Skeletal muscle tissue (tissue), 4 donors: ENCODE data around the gene FGF8. TPM values are rescaled to one million over a fixed set of nuclear protein-coding genes. Genes with fewer than 3 reads are reported as not detected.
"Not testable (repeated sequence)": the region's sequence is repeated elsewhere in the genome, so short reads cannot be mapped to it uniquely, and the experiment has no call there.

Source experiments
- H3K27ac ChIP-seq: one replicate; pipeline ENCODE4 v1.7.0; 2013; ENCODE audit warnings: mild to moderate bottlenecking, low read depth, low read length, inconsistent platforms
- H3K27me3 ChIP-seq, 3 donors: one replicate each; pipeline ENCODE4 v1.7.0; 2013; ENCODE audit warnings: low read length in 3 of 3; ENCODE audit not compliant: control insufficient read depth in 3 of 3, insufficient read depth in 3 of 3
- H3K36me3 ChIP-seq, 3 donors: one replicate each; pipeline ENCODE4 v1.7.0; 2013; ENCODE audit warnings: low read length in 3 of 3; ENCODE audit not compliant: control insufficient read depth in 3 of 3, insufficient read depth in 3 of 3
- H3K4me1 ChIP-seq, 3 donors: one replicate each; pipeline ENCODE4 v1.7.0; 2013; ENCODE audit warnings: low read length in 3 of 3, mild to moderate bottlenecking in 3 of 3; ENCODE audit not compliant: control insufficient read depth in 3 of 3, insufficient read depth in 3 of 3
- H3K4me3 ChIP-seq, 3 donors: one replicate each; pipeline ENCODE4 v1.7.0; 2013; ENCODE audit warnings: low read length in 3 of 3
- H3K9ac ChIP-seq, 3 donors: one replicate each; pipeline ENCODE4 v1.7.0; 2013; ENCODE audit warnings: low read length in 3 of 3, mild to moderate bottlenecking in 3 of 3, moderate library complexity in 2 of 3, low read depth in 1 of 3
- H3K9me3 ChIP-seq, 3 donors: one replicate each; pipeline ENCODE4 v1.7.0; 2013; ENCODE audit warnings: low read length in 3 of 3; ENCODE audit not compliant: control insufficient read depth in 3 of 3
- total RNA-seq: library from RNA; depleted of rRNA; stranded (reverse); fragments of >200 nt; gene quantifications from one replicate; pipeline ENCODE4 v1.2.3, GENCODE V29; 2014
- donor health status: Osteomylitis.

The FGF8 gene
- total RNA-seq, 1 donor from 2014 or later, result 0.52 TPM

DNA sequence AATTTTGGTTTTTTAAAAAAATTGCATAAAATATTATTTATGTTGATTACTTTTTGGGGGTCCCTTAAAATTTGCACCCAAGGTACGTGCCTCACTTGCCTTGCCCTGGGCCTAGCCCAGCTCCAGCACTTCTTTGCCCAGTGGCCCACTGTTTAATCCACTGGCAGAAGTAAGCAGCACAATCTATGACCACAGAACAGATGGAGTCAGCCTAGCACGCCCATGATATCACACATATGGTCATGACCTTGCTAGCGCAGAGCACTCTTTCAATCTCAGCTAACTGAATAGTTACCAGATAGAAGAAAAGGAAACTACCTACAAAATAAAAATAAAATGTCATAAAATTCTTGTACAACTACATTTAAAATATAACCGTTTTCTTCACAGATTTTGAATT is 36.7 kb upstream of the FGF8 start:
- Histone ChIP-seq H3K4me1 (peaks cover 10 to 26% (median 12%) of the 10 kb centered on the region in 3 donors), H3K36me3 (peaks cover 15 to 26% (median 17%) of the 10 kb centered on the region in 3 donors), H3K27ac (no peak overlapping the region), H3K27me3 (no peaks in the 10 kb centered on the region), H3K9me3 (no peaks in the 10 kb centered on the region), H3K9ac (no peak overlapping the region), H3K4me3 (no peak overlapping the region)

DNA sequence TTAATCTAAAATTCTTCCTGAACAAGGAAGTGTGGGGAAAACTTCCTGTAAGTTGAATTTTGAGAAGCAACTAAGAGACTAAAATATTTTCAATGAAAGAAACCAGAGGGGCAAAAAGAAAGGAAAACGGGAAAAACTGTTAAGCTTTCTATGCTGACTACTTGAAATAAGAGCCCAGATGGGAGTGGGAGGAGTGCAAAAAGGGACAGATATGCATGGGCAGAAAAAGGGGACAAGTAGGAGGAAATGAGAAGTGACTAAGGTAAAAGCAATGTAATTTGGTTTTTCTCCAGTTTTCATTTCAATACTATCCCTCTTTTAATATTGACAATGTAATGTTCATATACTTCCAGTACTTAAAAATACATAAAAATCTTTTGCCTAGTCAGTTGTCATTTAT is 31.2 kb upstream of the FGF8 start:
- Histone ChIP-seq H3K4me3 (no peak overlapping the region), H3K4me1 (peaks cover 0 to 4% (median 0%) of the 10 kb centered on the region in 3 donors), H3K27ac (no peak overlapping the region), H3K27me3 (no peaks in the 10 kb centered on the region), H3K36me3 (peaks cover 33 to 67% (median 52%) of the 10 kb centered on the region in 3 donors), H3K9me3 (no peaks in the 10 kb centered on the region), H3K9ac (no peak overlapping the region)

DNA sequence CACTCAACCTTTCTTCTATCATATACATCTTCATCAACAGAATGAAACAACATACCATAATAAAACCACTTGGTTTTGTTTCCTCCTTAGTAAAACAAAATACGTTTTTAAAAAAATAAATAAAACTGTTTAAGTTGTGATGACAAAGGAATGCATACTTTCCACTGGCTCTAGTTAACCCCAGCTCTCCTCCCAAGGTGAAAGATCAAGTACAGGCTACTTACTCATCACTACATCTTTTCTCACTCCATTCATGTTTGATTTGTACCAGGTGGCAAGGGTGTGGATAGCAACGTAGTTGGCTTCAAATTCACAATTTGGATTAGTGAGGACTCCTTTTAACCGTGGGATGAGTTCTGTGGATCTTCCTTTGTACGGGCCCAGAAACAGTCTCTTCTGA is 27.6 kb upstream of the FGF8 start:
- Histone ChIP-seq H3K9me3 (no peaks in the 10 kb centered on the region), H3K4me3 (no peak overlapping the region), H3K27me3 (no peaks in the 10 kb centered on the region), H3K4me1 (no peaks in the 10 kb centered on the region), H3K27ac (no peak overlapping the region), H3K9ac (no peak overlapping the region), H3K36me3 (peaks cover 39 to 81% (median 66%) of the 10 kb centered on the region in 3 donors)

DNA sequence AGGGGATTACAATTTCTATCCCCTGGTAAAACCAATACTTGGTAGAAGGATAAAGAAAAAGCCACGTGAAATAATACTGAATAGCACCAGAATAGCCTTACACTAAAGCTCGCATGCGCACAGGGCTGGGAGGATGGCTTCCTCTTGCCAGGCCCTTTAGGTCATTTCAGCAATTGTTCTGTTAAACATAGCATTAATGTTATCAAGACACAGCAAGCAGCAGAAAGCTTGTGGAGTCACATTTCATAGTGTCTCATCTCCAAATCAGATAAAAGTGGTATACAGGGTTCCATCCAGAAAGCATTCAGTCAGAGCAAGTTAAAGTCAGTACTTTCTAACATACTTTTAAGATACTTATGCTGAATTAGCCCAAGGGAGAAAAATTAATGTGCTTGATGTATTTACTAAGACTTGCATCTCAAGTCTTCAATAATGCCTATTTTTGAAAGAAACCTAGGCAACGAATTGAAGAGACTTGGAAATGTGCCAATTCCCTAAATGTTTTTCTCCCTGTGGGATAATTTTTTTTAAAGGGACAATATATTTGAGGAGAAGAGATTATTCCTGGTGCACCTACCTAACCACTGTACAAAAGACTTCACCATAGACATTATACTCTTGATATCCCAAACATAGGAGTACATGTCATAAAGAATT is 21.6 kb upstream of the FGF8 start:
- Histone ChIP-seq H3K36me3 (peaks cover 48 to 73% (median 66%) of the 10 kb centered on the region in 3 donors), H3K4me1 (no peaks in the 10 kb centered on the region), H3K27ac (no peak overlapping the region), H3K9ac (no peak overlapping the region), H3K27me3 (no peaks in the 10 kb centered on the region), H3K9me3 (no peaks in the 10 kb centered on the region), H3K4me3 (no peak overlapping the region)

DNA sequence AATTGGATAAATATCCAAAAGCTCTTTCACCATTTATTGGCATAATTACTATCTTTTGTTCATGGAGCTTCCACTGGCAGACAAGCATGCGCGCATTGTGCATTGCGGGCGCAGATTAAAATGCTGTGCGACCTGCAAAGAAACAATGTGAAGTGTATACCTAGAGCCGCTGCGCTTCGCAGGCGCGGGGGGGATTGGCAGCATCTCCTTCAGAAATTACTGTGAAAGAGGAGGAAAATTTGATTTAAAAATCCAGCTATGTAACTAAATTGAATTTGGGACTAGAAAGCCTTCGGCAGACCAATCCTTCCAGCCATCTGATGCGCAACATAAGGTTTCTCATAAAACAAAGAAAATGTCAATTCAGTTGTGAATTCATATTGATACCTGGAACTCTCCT is 17.6 kb upstream of the FGF8 start:
- Histone ChIP-seq H3K4me3 (no peak overlapping the region), H3K9me3 (no peaks in the 10 kb centered on the region), H3K27me3 (no peaks in the 10 kb centered on the region), H3K9ac (no peak overlapping the region), H3K36me3 (peaks cover 37 to 66% (median 59%) of the 10 kb centered on the region in 3 donors), H3K27ac (no peak overlapping the region), H3K4me1 (no peaks in the 10 kb centered on the region)

DNA sequence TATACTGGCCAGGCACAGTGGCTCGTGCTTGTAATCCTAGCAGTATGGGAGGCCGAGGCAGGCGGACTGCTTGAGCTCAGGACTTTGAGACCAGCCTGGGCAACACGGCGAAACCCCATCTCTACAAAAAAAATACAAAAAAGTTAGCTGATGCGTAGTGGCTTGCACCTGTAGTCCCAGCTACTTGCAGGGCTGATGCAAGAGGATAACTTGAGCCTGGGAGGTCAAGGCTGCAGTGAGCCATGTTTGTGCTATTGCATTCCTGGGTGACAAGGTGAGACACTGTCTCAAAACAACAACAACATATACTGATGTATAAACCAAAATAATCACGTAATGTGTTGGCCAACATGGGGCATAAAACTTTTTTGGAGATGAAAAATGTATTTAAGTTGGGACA is 13.8 kb upstream of the FGF8 start:
- no peak overlapping the region for H3K9ac ChIP-seq
- H3K27me3 ChIP-seq, result no peaks in the 10 kb centered on the region
- H3K4me1 ChIP-seq, result peaks cover 0 to 2% (median 0%) of the 10 kb centered on the region in 3 donors
- no peaks in the 10 kb centered on the region for H3K9me3 ChIP-seq
- peaks cover 26 to 65% (median 59%) of the 10 kb centered on the region in 3 donors for H3K36me3 ChIP-seq
- H3K27ac ChIP-seq, result no peak overlapping the region
- no peak overlapping the region for H3K4me3 ChIP-seq

DNA sequence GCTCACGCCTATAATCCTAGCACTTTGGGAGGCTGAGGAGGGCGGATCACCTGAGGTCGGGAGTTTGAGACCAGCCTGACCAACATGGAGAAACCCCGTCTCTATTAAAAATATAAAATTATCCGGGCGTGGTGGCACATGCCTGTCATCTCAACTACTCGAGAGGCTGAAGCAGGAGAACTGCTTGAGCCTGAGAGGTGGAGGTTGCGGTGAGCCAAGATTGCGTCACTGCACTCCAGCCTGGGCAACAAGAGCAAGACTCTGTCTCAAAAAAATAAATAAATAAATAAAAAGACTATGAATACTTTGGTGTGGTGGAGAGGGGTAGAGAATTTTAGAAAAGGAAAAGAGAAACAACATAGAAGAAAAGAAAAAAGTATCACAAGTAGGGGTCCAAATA is 13.3 kb upstream of the FGF8 start:
- H3K4me1 ChIP-seq, H3K9me3 ChIP-seq, H3K27me3 ChIP-seq, H3K9ac ChIP-seq, H3K4me3 ChIP-seq, H3K27ac ChIP-seq: not testable (repeated sequence)
- peaks cover 26 to 69% (median 57%) of the 10 kb centered on the region in 3 donors for H3K36me3 ChIP-seq

DNA sequence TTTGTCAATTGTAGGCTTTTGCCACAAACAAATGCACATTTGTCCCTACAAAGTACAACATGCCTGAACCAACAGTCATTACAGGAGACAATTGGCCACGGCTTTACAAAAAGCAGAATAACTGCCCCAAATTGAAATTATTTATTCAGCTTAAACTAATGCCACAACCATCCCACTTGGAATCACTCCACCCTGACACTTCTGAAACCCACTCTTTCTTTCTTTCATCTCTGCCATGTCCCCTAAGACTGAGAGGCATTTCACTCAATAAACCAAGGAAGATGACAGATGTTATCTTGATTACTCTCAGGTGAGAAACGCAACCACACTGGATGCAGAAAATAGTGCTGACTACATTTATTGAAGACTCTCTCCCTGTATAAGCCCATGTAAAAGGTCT is 9.9 kb upstream of the FGF8 start:
- no peaks in the 10 kb centered on the region for H3K9me3 ChIP-seq
- H3K9ac ChIP-seq, result peak overlapping the region in 1 of 3 donors; percentile 3
- H3K36me3 ChIP-seq, result peaks cover 14 to 49% (median 43%) of the 10 kb centered on the region in 3 donors
- H3K4me3 ChIP-seq, result no peak overlapping the region
- no peaks in the 10 kb centered on the region for H3K27me3 ChIP-seq
- peaks cover 16 to 26% (median 21%) of the 10 kb centered on the region in 3 donors for H3K4me1 ChIP-seq
- H3K27ac ChIP-seq, result no peak overlapping the region

DNA sequence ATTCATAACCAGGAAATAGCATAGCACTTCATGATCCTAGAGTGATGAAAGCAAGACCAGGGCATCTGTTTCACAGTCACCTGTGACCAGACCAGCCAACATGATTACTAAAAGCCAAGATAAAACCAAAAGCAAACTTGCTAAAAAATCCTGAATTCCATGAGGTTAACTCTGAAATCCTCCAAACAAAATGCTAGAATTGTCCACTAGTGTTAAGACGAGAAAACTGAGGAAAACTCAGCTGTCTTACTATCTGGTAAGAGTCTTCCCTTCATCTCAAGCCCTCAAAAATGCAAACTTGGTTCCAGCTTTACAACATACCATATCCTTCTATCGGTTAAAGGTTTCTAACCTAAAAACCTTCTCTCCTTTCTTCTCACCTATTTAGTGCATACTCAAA is 8.6 kb upstream of the FGF8 start:
- peaks cover 2% of the 10 kb centered on the region in 3 donors for H3K27me3 ChIP-seq
- no peaks in the 10 kb centered on the region for H3K9me3 ChIP-seq
- no peak overlapping the region for H3K9ac ChIP-seq
- peaks cover 11 to 42% (median 34%) of the 10 kb centered on the region in 3 donors for H3K36me3 ChIP-seq
- H3K27ac ChIP-seq, result no peak overlapping the region
- H3K4me3 ChIP-seq, result no peak overlapping the region
- H3K4me1 ChIP-seq, result peaks cover 25 to 38% (median 33%) of the 10 kb centered on the region in 3 donors

DNA sequence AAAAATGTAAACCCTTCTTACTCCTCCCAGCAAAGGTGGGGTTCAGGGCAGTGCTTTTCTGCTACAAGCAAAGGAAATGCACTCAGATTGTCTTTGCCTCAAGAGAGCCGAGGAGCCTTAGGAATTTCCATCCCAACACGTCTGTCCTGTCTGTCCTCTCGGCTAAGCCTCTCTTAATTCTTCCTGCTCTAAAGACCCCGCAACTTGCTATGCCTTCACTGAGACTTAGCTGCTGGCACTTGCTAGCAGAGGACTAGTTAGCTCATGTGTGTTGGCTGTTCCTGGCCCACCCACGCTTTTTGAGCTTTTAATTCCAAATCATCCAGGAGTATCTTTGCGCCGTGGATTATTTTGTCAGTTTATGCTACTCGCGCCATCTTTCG is 7.8 kb upstream of the FGF8 start:
- Histone ChIP-seq H3K27me3 (peaks cover 9 to 11% (median 10%) of the 10 kb centered on the region in 3 donors), H3K36me3 (peaks cover 10 to 34% (median 29%) of the 10 kb centered on the region in 3 donors), H3K9me3 (no peaks in the 10 kb centered on the region), H3K4me1 (peaks cover 25 to 45% (median 41%) of the 10 kb centered on the region in 3 donors), H3K9ac (peak overlapping the region; percentile 76 to 83 (median 80)), H3K27ac (peak overlapping the region; percentile 4), H3K4me3 (peak overlapping the region; percentile 70 to 86 (median 75))
